Coronary artery (tissue), 2 donors: ENCODE measurements around the gene PRELID2.

Experiments
- DNase-seq: peaks from one replicate; pipeline ENCODE4 v3.0.0-alpha.2; 2017; ENCODE audit warnings: low spot score
- H3K27ac ChIP-seq, 2 donors: fragments of 200-600 bp; sonication (generic); one replicate each; pipeline ENCODE4 v1.5.1; 2016 to 2019
- H3K4me3 ChIP-seq: fragments of 200-600 bp; sonication (generic); 2 replicates; pipeline ENCODE4 v1.5.1; 2016; ENCODE audit warnings: mild to moderate bottlenecking, moderate library complexity
- CTCF ChIP-seq: fragments of 200-600 bp; sonication (generic); IDR thresholded peaks from one replicate; pipeline ENCODE4 v1.5.1; 2019; ENCODE audit warnings: antibody characterized with exemption

The PRELID2 gene

GRCh38 chr5:145787507-145787906 is 47.6 kb downstream of the PRELID2 start:
- no peak for TF ChIP-seq CTCF
- no peak for DNase-seq
- no peak overlapping the region for H3K4me3 ChIP-seq
- no peak overlapping the region for H3K27ac ChIP-seq

DNA sequence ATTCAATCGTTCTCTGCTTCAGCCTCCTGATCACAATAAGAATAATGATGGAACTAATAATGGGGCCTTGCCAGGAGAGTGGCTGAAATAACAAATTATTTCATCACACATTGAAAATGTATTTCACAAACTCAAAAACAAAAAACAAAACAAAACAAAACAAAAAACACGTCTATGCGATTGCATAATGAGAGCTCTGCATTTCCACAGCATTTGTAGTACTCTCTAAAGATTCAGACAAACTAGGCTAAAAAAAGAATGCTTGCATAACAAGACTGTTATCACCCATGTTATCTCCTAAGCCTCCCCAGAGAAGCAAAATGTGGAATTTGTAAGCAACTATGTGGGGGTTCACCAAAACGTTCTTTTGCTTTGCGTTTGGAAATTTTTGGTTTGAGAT is 48.1 kb downstream of the PRELID2 start:
- H3K4me3 ChIP-seq: no peak overlapping the region
- no peak for TF ChIP-seq CTCF
- no peak overlapping the region for H3K27ac ChIP-seq
- DNase-seq: no peak

DNA sequence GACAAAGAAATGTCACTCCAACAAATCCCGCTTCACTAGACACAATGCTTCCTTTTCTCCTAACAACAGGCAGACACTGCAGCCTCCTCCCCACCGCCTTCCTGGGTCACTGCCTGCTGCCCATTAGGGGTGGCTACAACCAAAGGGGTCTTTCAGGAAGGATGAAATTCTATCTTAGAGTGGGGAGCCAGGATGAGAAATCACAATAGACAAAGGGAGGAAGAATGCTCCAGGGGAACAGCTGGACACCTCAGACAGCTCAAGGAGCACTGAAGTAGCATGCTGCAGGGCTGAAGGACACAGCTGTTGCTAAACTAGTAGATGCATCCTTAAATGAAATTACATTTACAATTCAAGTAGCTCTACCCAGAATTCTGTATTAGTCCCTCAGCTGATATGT is 54.2 kb downstream of the PRELID2 start:
- TF ChIP-seq CTCF: no peak
- DNase-seq: no peak

DNA sequence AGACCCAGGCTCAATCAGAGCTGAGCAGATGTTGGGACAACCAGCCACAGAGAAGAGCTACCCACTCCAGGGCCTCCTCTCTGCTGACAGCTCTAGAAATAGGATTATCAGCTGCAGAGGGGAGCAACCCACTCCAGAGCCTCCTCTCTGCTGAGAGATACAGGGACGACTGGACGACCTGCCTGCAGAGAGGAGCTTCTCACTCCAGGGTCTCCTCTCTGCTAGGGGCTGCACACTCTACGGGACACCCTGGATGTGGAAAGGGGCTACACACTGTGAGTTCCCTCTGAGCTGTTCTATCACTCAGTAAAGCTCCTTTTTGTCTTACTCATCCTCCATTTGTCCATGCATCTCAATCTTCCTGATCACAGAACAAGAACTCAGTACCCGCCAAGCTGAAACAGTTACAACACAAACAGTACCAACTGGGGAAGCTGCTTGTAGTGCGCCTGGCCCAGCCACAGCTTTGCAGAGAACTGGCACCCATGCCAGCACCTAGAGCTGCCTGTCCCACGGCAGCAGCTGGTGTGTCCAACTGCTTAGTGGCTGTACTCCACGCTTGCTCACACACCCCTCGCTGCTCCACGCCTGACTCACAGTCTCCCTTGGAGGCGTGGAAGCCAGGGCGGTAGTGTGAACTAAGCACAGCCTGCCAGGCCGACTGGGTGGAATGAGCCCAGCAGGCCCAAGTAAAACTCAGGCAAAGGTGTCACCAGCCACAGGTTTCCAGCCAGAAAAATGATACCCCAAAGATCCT is 56.8 kb downstream of the PRELID2 start:
- peak overlapping the region in 1 of 2 donors; percentile 17 for H3K27ac ChIP-seq
- peak; percentile 75 for DNase-seq
- no peak for TF ChIP-seq CTCF
- H3K4me3 ChIP-seq: no peak overlapping the region

More for the DNA sequence above, 54.2 kb downstream of the PRELID2 start:
- Histone ChIP-seq H3K4me3 (no peak overlapping the region), H3K27ac (no peak overlapping the region)

- DNase-seq: no peak
- TF ChIP-seq CTCF: no peak
- H3K27ac ChIP-seq: peak overlapping the region in 1 of 2 donors; percentile 80
- no peak overlapping the region for H3K4me3 ChIP-seq
Observed at GRCh38 chr5:145777445-145778063, 57.6 kb downstream of the PRELID2 start.

GRCh38 chr5:145776886-145777285 is 58.3 kb downstream of the PRELID2 start:
- no peak for TF ChIP-seq CTCF
- no peak overlapping the region for H3K4me3 ChIP-seq
- DNase-seq: no peak
- peak overlapping the region in 1 of 2 donors; percentile 80 for H3K27ac ChIP-seq
